Measurements from ENCODE around the gene SYNE2.

The SYNE2 gene

GRCh38 chr14:63899953-63900352 is 47.1 kb downstream of the SYNE2 start:
- no peak for TF ChIP-seq CTCF (IDR thresholded peaks at IDR 0.05; ENCODE audit: extremely low read depth, insufficient read depth, missing control alignments)
- no peak for DNase-seq (ENCODE audit: low spot score)
- in situ Hi-C loops (cut with MboI; ENCODE audit: low pct_unique_long_range_greater_than_20kb, low sequenced_read_pairs, unreplicated experiment) = no loop called here

GRCh38 chr14:63901434-63902085 is 48.8 kb downstream of the SYNE2 start:
- no peak for TF ChIP-seq CTCF (IDR thresholded peaks at IDR 0.05; ENCODE audit: extremely low read depth, insufficient read depth, missing control alignments)
- DNase-seq (ENCODE audit: low spot score) = no peak
- in situ Hi-C loops (cut with MboI; ENCODE audit: low pct_unique_long_range_greater_than_20kb, low sequenced_read_pairs, unreplicated experiment) = no loop called here

GRCh38 chr14:63902375-63902976 is 49.7 kb downstream of the SYNE2 start:
- no peak for TF ChIP-seq CTCF (IDR thresholded peaks at IDR 0.05; ENCODE audit: extremely low read depth, insufficient read depth, missing control alignments)
- DNase-seq (ENCODE audit: low spot score) = no peak
- in situ Hi-C loops (cut with MboI; ENCODE audit: low pct_unique_long_range_greater_than_20kb, low sequenced_read_pairs, unreplicated experiment) = no loop called here

- in situ Hi-C loops (cut with MboI; ENCODE audit: low pct_unique_long_range_greater_than_20kb, low sequenced_read_pairs, unreplicated experiment) = no loop called here
- no peak for TF ChIP-seq CTCF (IDR thresholded peaks at IDR 0.05; ENCODE audit: extremely low read depth, insufficient read depth, missing control alignments)
- DNase-seq (ENCODE audit: low spot score) = no peak
These were observed 51.9 kb downstream of the SYNE2 start for GRCh38 chr14:63904724-63905123.

GRCh38 chr14:63905370-63905769 is 52.6 kb downstream of the SYNE2 start:
- no peak for DNase-seq (ENCODE audit: low spot score)
- in situ Hi-C loops (cut with MboI; ENCODE audit: low pct_unique_long_range_greater_than_20kb, low sequenced_read_pairs, unreplicated experiment) = no loop called here

GRCh38 chr14:63908667-63909264 is 56.0 kb downstream of the SYNE2 start:
- in situ Hi-C loops (cut with MboI; ENCODE audit: low pct_unique_long_range_greater_than_20kb, low sequenced_read_pairs, unreplicated experiment) = no loop called here
- TF ChIP-seq CTCF (IDR thresholded peaks at IDR 0.05; ENCODE audit: extremely low read depth, insufficient read depth, missing control alignments) = no peak
- DNase-seq (ENCODE audit: low spot score) = no peak

More at GRCh38 chr14:63905370-63905769, 52.6 kb downstream of the SYNE2 start:
- TF ChIP-seq CTCF (IDR thresholded peaks at IDR 0.05; ENCODE audit: extremely low read depth, insufficient read depth, missing control alignments) = no peak

Measured in GM13977 (cell line).